HepG2 (cell line): ENCODE results near the gene C1QTNF3. TPM values are rescaled to one million over a fixed set of nuclear protein-coding genes. Genes with fewer than 3 reads are reported as not detected.

Experiments
- ATF5 ChIP-seq: sonication (generic); formaldehyde crosslinking; IDR thresholded peaks from 2 replicates; pipeline ENCODE4 v1.4.0; 2020; ENCODE audit warnings: mild to moderate bottlenecking, low read depth, missing genetic modification reagents
- CREB1 ChIP-seq, 2 experiments: fragments of 450-650 bp in 1 of 2; IDR thresholded peaks; 2 replicates each; pipeline ENCODE4 v1.6.1; 2016 to 2017; ENCODE audit warnings: control low read depth in 1 of 2, mild to moderate bottlenecking in 1 of 2, missing compliant biosample characterization in 1 of 2, missing genetic modification characterization in 1 of 2
- ERF ChIP-seq: IDR thresholded peaks from 2 replicates; pipeline ENCODE4 v1.6.1; 2018; ENCODE audit warnings: missing biosample characterization, missing genetic modification reagents
- GFI1 ChIP-seq: sonication (generic); formaldehyde crosslinking; IDR thresholded peaks from 2 replicates; pipeline ENCODE4 v1.5.0; 2020; ENCODE audit warnings: missing genetic modification reagents, mild to moderate bottlenecking, borderline replicate concordance
- HNRNPK ChIP-seq: fragments of 200-400 bp; formaldehyde crosslinking; IDR thresholded peaks from 2 replicates; pipeline ENCODE4 v1.6.1; 2018; ENCODE audit warnings: low read length, low read depth, moderate library complexity, mild to moderate bottlenecking; ENCODE audit not compliant: poor library complexity, severe bottlenecking
- IRF1 ChIP-seq: sonication (generic); formaldehyde crosslinking; IDR thresholded peaks from 2 replicates; pipeline ENCODE4 v1.4.0; 2020; ENCODE audit warnings: low read depth, mild to moderate bottlenecking, missing genetic modification reagents
- MTF1 ChIP-seq: sonication (generic); formaldehyde crosslinking; IDR thresholded peaks from 2 replicates; pipeline ENCODE4 v1.5.0; 2020; ENCODE audit warnings: missing genetic modification reagents
- THAP11 ChIP-seq: IDR thresholded peaks from 2 replicates; pipeline ENCODE4 v1.6.1; 2016; ENCODE audit warnings: missing biosample characterization, missing genetic modification reagents
- USF2 ChIP-seq, 2 experiments: sonication (generic) in 1 of 2; formaldehyde crosslinking in 1 of 2; IDR thresholded peaks; 2 replicates each; pipeline versions ENCODE4 v1.5.1 to v1.6.1; 2011 to 2020; ENCODE audit warnings: borderline replicate concordance in 1 of 2, low read depth in 1 of 2, low read length in 1 of 2, mild to moderate bottlenecking in 1 of 2, missing genetic modification reagents in 1 of 2, moderate library complexity in 1 of 2
- ZFP36L2 ChIP-seq: sonication (generic); formaldehyde crosslinking; IDR thresholded peaks from 2 replicates; pipeline ENCODE4 v1.4.0; 2020; ENCODE audit warnings: missing genetic modification reagents
- ZNF124 ChIP-seq: sonication (generic); formaldehyde crosslinking; IDR thresholded peaks from 2 replicates; pipeline ENCODE4 v1.4.0; 2020; ENCODE audit warnings: missing genetic modification reagents
- ZNF501 ChIP-seq: sonication (generic); formaldehyde crosslinking; IDR thresholded peaks from 2 replicates; pipeline ENCODE4 v1.5.1; 2020; ENCODE audit warnings: mild to moderate bottlenecking, moderate library complexity, missing genetic modification reagents
- ZNF510 ChIP-seq: sonication (generic); formaldehyde crosslinking; IDR thresholded peaks from 2 replicates; pipeline ENCODE4 v1.4.0; 2020; ENCODE audit warnings: low read depth, mild to moderate bottlenecking, missing genetic modification reagents
- ZNF543 ChIP-seq: sonication (generic); formaldehyde crosslinking; IDR thresholded peaks from 2 replicates; pipeline ENCODE4 v1.4.0; 2020; ENCODE audit warnings: mild to moderate bottlenecking, missing genetic modification reagents
- ZNF547 ChIP-seq: sonication (generic); formaldehyde crosslinking; IDR thresholded peaks from 2 replicates; pipeline ENCODE4 v1.5.1; 2020; ENCODE audit warnings: mild to moderate bottlenecking, missing genetic modification reagents
- ZNF563 ChIP-seq: sonication (generic); formaldehyde crosslinking; IDR thresholded peaks from 2 replicates; pipeline ENCODE4 v1.8.0; 2022; ENCODE audit warnings: mild to moderate bottlenecking, moderate library complexity, missing genetic modification reagents
- ZNF768 ChIP-seq: sonication (generic); formaldehyde crosslinking; IDR thresholded peaks from 2 replicates; pipeline ENCODE4 v1.4.0; 2020; ENCODE audit warnings: missing genetic modification reagents
- polyA plus RNA-seq, 8 experiments: library from polyadenylated mRNA; depleted of rRNA in 3 of 8; stranded (reverse) in 7 of 8; unstranded in 1 of 8; fragments of >200 nt; fragmentation: Illumina TruSeq in 4 of 8; extraction: Trizol in 4 of 8; gene quantifications; 2 replicates each; pipeline versions ENCODE4 v1.2.1 to v1.2.3, GENCODE V29; 2011 to 2016; ENCODE audit warnings: low read depth in 4 of 8, missing spikeins in 1 of 8, mixed read lengths in 1 of 8; ENCODE audit not compliant: insufficient read depth in 1 of 8
- total RNA-seq, 5 experiments: library from RNA; depleted of rRNA; stranded (reverse); fragments of >200 nt; fragmentation: Illumina TruSeq; extraction: Trizol; gene quantifications; 2 replicates each; pipeline ENCODE4 v1.2.3, GENCODE V29; 2016; ENCODE audit warnings: low read depth in 1 of 5
- TF ChIP-seq, protein P1 (sequence below): sonication (generic); formaldehyde crosslinking; IDR thresholded peaks from 2 replicates; pipeline ENCODE4 v1.5.0; 2020; ENCODE audit warnings: mild to moderate bottlenecking, low read depth, missing genetic modification reagents, borderline replicate concordance
- TF ChIP-seq, protein P2 (sequence below): sonication (generic); formaldehyde crosslinking; IDR thresholded peaks from 2 replicates; pipeline ENCODE4 v1.4.0; 2020; ENCODE audit warnings: missing genetic modification reagents
- TF ChIP-seq, protein P3 (sequence below): sonication (generic); formaldehyde crosslinking; IDR thresholded peaks from 2 replicates; pipeline ENCODE4 v1.8.0; 2022; ENCODE audit warnings: missing genetic modification reagents, mild to moderate bottlenecking, borderline replicate concordance

C1QTNF3 gene
- total and polyA plus RNA-seq, 2 of the 13 experiments (the other 11 are each of a cell fraction or from before 2014, with no cell fraction given): 3.3 to 10.8 TPM

GRCh38 chr5:34007621-34008600, 35.1 kb downstream of the C1QTNF3 start, which contains the start of gene AMACR (continued):
- peak; percentile 80 for TF ChIP-seq ZNF501 (CRISPR knock-in tag)
- TF ChIP-seq ZNF768 (CRISPR knock-in tag): peak; percentile 65
- no peak for TF ChIP-seq MTF1 (CRISPR knock-in tag)
- TF ChIP-seq, protein P1, sequence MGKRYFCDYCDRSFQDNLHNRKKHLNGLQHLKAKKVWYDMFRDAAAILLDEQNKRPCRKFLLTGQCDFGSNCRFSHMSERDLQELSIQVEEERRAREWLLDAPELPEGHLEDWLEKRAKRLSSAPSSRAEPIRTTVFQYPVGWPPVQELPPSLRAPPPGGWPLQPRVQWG (CRISPR knock-in tag): no peak
- no peak for TF ChIP-seq ZNF510 (CRISPR knock-in tag)
- TF ChIP-seq CREB1 (IDR thresholded peaks at IDR 0.05): no peak
- peak; percentile 29; the same call in 1 of the 2 replicates for TF ChIP-seq CREB1 (CRISPR knock-in tag; IDR thresholded peaks at IDR 0.05)
- 0 out of 2 replicates have a peak, but pooled peaks have one; percentile 49 for TF ChIP-seq ZNF543 (CRISPR knock-in tag)
- peak; percentile 79 for TF ChIP-seq ZNF547 (CRISPR knock-in tag)
- TF ChIP-seq ZNF124 (CRISPR knock-in tag): peak; percentile 87; the same call in 1 of the 2 replicates
- TF ChIP-seq, protein P2, sequence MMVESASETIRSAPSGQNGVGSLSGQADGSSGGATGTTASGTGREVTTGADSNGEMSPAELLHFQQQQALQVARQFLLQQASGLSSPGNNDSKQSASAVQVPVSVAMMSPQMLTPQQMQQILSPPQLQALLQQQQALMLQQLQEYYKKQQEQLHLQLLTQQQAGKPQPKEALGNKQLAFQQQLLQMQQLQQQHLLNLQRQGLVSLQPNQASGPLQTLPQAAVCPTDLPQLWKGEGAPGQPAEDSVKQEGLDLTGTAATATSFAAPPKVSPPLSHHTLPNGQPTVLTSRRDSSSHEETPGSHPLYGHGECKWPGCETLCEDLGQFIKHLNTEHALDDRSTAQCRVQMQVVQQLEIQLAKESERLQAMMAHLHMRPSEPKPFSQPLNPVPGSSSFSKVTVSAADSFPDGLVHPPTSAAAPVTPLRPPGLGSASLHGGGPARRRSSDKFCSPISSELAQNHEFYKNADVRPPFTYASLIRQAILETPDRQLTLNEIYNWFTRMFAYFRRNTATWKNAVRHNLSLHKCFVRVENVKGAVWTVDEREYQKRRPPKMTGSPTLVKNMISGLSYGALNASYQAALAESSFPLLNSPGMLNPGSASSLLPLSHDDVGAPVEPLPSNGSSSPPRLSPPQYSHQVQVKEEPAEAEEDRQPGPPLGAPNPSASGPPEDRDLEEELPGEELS: peak; percentile 76
- peak; percentile 85 for TF ChIP-seq ZNF563 (CRISPR knock-in tag)
- TF ChIP-seq ERF (CRISPR knock-in tag): peak; percentile 80
- TF ChIP-seq, protein P3, sequence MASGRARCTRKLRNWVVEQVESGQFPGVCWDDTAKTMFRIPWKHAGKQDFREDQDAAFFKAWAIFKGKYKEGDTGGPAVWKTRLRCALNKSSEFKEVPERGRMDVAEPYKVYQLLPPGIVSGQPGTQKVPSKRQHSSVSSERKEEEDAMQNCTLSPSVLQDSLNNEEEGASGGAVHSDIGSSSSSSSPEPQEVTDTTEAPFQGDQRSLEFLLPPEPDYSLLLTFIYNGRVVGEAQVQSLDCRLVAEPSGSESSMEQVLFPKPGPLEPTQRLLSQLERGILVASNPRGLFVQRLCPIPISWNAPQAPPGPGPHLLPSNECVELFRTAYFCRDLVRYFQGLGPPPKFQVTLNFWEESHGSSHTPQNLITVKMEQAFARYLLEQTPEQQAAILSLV: peak; percentile 90; the same call in 1 of the 2 replicates
- peak; percentile 40; the same call in 1 of the 2 replicates for TF ChIP-seq ATF5 (CRISPR knock-in tag)
- no peak for TF ChIP-seq USF2 (IDR thresholded peaks at IDR 0.05; ENCODE audit: low read depth, low read length)
- peak; percentile 35; the same call in 1 of the 2 replicates for TF ChIP-seq USF2 (CRISPR knock-in tag; IDR thresholded peaks at IDR 0.05; ENCODE audit: borderline replicate concordance)
- TF ChIP-seq ZFP36L2 (CRISPR knock-in tag): peak; percentile 37; the same call in 1 of the 2 replicates
- no peak for TF ChIP-seq IRF1 (CRISPR knock-in tag)
- peak; percentile 75 for TF ChIP-seq THAP11 (CRISPR knock-in tag)
- peak; percentile 63 for TF ChIP-seq HNRNPK
- TF ChIP-seq GFI1 (CRISPR knock-in tag): peak; percentile 64; the same call in 1 of the 2 replicates
